ENCODE results near the gene TMTC2. TPM values are rescaled to one million over a fixed set of nuclear protein-coding genes. Genes with fewer than 3 reads are reported as not detected.

Gene TMTC2
- total and polyA plus RNA-seq, 2 experiments from 2014 or later, result 1.5 to 12.0 TPM

DNA sequence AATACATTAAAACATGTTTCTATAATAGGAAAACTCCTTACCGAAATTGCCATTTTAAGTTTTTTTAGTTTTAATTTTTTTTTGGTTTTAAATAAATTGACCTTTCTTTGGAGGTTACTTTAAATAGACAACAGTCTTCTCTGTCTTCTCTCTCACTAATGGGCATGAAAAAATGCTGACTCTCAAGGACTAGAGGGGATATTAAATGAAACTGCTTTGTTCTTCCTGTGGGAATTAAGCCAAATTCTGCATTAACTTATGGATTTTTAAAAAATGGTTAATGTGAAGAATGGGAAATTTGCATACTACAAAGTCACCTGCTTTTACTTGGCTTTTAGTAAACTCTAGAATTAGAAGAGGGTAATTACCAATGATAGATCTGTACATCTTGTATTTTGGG is 378.9 kb downstream of the TMTC2 start:
- 97% methylated on average over 1 of the region's 1 CpG for WGBS (ENCODE audit: low lambda C conversion rate, missing lambda C conversion rate)
- Histone ChIP-seq H3K27me3 (no peaks in the 10 kb centered on the region), H3K4me2 (no peak overlapping the region), H3K9me3 (ENCODE audit: low read depth) (no peaks in the 10 kb centered on the region), H3K4me3 (no peak overlapping the region), H3K36me3 (replicated peaks; ENCODE audit: insufficient read depth, low read depth) (no peaks in the 10 kb centered on the region), H3K4me1 (ENCODE audit: insufficient read depth) (no peaks in the 10 kb centered on the region), H3K79me2 (no peaks in the 10 kb centered on the region), H3K27ac (no peak overlapping the region), H2AFZ (no peak overlapping the region), H3K9me2 (replicated peaks; ENCODE audit: insufficient read depth) (no peaks in the 10 kb centered on the region), H4K20me1 (ENCODE audit: insufficient read depth, poor library complexity, severe bottlenecking) (no peaks in the 10 kb centered on the region)
- DNase-seq (ENCODE audit: low spot score), result no peak
- TF ChIP-seq, protein P1, sequence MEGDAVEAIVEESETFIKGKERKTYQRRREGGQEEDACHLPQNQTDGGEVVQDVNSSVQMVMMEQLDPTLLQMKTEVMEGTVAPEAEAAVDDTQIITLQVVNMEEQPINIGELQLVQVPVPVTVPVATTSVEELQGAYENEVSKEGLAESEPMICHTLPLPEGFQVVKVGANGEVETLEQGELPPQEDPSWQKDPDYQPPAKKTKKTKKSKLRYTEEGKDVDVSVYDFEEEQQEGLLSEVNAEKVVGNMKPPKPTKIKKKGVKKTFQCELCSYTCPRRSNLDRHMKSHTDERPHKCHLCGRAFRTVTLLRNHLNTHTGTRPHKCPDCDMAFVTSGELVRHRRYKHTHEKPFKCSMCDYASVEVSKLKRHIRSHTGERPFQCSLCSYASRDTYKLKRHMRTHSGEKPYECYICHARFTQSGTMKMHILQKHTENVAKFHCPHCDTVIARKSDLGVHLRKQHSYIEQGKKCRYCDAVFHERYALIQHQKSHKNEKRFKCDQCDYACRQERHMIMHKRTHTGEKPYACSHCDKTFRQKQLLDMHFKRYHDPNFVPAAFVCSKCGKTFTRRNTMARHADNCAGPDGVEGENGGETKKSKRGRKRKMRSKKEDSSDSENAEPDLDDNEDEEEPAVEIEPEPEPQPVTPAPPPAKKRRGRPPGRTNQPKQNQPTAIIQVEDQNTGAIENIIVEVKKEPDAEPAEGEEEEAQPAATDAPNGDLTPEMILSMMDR (IDR thresholded peaks at IDR 0.05; ENCODE audit: poor library complexity), result no peak
- TF ChIP-seq EZH2 (IDR thresholded peaks at IDR 0.05; ENCODE audit: borderline replicate concordance) (no peak), EZH2phosphoT487 (IDR thresholded peaks at IDR 0.05; ENCODE audit: low read depth, severe bottlenecking, unreplicated experiment) (no peak)

DNA sequence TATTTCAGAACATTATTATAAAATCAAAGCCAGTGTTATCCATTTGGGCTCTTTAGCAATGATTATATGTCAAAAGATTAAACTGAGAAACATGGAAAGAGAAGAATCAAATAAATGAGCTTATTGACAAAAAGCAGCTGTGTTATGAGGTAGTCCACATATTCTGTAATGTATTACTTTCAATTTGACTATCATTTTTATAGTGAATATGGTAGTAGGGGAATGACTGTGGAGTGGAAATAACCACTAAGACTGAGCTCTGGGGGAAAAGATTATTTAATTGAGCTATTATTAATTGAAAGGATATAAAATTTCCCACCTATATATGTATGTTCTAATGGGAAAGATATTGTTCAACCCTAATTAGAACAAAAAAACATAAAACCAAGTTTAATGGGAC is 381.3 kb downstream of the TMTC2 start:
- Histone ChIP-seq H3K4me3 (no peak overlapping the region), H2AFZ (no peak overlapping the region), H3K36me3 (replicated peaks; ENCODE audit: insufficient read depth, low read depth) (no peaks in the 10 kb centered on the region), H3K9me2 (replicated peaks; ENCODE audit: insufficient read depth) (no peaks in the 10 kb centered on the region), H3K4me1 (ENCODE audit: insufficient read depth) (no peaks in the 10 kb centered on the region), H4K20me1 (ENCODE audit: insufficient read depth, poor library complexity, severe bottlenecking) (no peaks in the 10 kb centered on the region), H3K27ac (no peak overlapping the region), H3K9me3 (ENCODE audit: low read depth) (no peaks in the 10 kb centered on the region), H3K79me2 (no peaks in the 10 kb centered on the region), H3K4me2 (no peak overlapping the region), H3K27me3 (no peaks in the 10 kb centered on the region)
- no peak for DNase-seq (ENCODE audit: low spot score)
- no peak for TF ChIP-seq EZH2phosphoT487 (IDR thresholded peaks at IDR 0.05; ENCODE audit: low read depth, severe bottlenecking, unreplicated experiment)
- TF ChIP-seq, protein P1 (IDR thresholded peaks at IDR 0.05; ENCODE audit: poor library complexity), result no peak
- no peak for TF ChIP-seq EZH2 (IDR thresholded peaks at IDR 0.05; ENCODE audit: borderline replicate concordance)

DNA sequence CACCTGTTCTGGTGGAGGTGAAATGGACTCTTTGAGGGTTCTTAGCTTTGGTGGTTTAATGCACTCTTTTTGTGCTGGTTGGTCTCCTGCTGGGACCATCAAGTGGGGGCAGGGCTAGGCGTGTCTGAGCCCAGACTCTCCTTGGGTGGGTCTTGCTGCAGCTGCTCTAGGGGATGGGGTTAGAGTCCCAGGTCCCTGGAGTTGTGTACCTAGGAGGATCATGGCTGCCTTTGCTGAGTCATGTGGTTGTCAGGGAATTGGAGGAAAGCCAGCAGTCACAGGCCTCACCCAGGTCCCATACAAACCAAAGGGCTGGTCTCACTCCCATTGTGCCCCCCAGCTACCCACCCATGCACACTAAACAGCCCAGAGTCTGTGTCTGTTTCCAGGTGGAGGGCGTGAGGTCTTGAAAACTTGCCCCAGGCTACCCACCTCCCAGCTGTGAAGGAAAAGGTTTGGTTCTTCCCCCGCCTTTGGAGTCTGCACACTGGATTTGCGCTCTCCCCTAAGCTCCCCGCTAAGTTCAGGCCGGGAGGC is 387.7 kb downstream of the TMTC2 start:
- Histone ChIP-seq H3K9me3 (ENCODE audit: low read depth) (no peaks in the 10 kb centered on the region), H3K36me3 (replicated peaks; ENCODE audit: insufficient read depth, low read depth) (no peaks in the 10 kb centered on the region), H3K79me2 (no peaks in the 10 kb centered on the region), H3K4me1 (ENCODE audit: insufficient read depth) (no peaks in the 10 kb centered on the region), H3K4me2 (no peak overlapping the region), H2AFZ (no peak overlapping the region), H3K9me2 (replicated peaks; ENCODE audit: insufficient read depth) (no peaks in the 10 kb centered on the region), H4K20me1 (ENCODE audit: insufficient read depth, poor library complexity, severe bottlenecking) (no peaks in the 10 kb centered on the region), H3K27me3 (no peaks in the 10 kb centered on the region), H3K4me3 (no peak overlapping the region), H3K27ac (no peak overlapping the region)
- TF ChIP-seq EZH2 (IDR thresholded peaks at IDR 0.05; ENCODE audit: borderline replicate concordance), result no peak
- no peak for TF ChIP-seq EZH2phosphoT487 (IDR thresholded peaks at IDR 0.05; ENCODE audit: low read depth, severe bottlenecking, unreplicated experiment)
- TF ChIP-seq, protein P1 (IDR thresholded peaks at IDR 0.05; ENCODE audit: poor library complexity), result no peak
- WGBS (ENCODE audit: low lambda C conversion rate, missing lambda C conversion rate), result 98% methylated on average over 6 of the region's 6 CpGs
- DNase-seq (ENCODE audit: low spot score), result no peak

DNA sequence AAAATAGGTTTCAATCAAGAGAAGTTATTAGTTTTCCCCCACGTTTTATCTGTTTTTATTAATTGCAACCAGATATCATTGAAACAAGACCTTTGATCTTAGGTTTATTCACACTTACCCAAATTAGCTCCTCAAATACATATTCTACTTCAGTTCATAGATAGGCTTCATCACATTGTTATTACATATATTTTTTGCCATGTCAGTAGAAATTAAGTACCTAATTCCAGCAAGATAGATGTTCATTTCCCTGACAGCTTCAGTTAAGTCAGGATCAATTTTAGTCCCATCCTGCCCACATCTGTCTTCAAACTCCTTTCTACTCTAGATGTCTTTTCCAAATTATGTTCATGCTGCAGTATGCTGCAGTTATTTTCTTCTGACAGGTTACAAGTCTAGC is 388.8 kb downstream of the TMTC2 start:
- Histone ChIP-seq H3K4me1 (ENCODE audit: insufficient read depth) (no peaks in the 10 kb centered on the region), H3K27ac (no peak overlapping the region), H2AFZ (no peak overlapping the region), H3K9me2 (replicated peaks; ENCODE audit: insufficient read depth) (no peaks in the 10 kb centered on the region), H3K9me3 (ENCODE audit: low read depth) (no peaks in the 10 kb centered on the region), H3K36me3 (replicated peaks; ENCODE audit: insufficient read depth, low read depth) (no peaks in the 10 kb centered on the region), H3K4me3 (no peak overlapping the region), H3K79me2 (no peaks in the 10 kb centered on the region), H3K27me3 (no peaks in the 10 kb centered on the region), H4K20me1 (ENCODE audit: insufficient read depth, poor library complexity, severe bottlenecking) (no peaks in the 10 kb centered on the region), H3K4me2 (no peak overlapping the region)
- 79% methylated on average over 1 of the region's 1 CpG for WGBS (ENCODE audit: low lambda C conversion rate, missing lambda C conversion rate)
- DNase-seq (ENCODE audit: low spot score), result no peak
- TF ChIP-seq EZH2phosphoT487 (IDR thresholded peaks at IDR 0.05; ENCODE audit: low read depth, severe bottlenecking, unreplicated experiment) (no peak), EZH2 (IDR thresholded peaks at IDR 0.05; ENCODE audit: borderline replicate concordance) (no peak)
- TF ChIP-seq, protein P1 (IDR thresholded peaks at IDR 0.05; ENCODE audit: poor library complexity), result no peak

Measured in hepatocyte (in vitro differentiated cells).